NCI-H748 treated with DMSO at 0.1 percent for 48 hours (cell line): Measurements from ENCODE around the gene AGBL4.

Source experiments
- DNase-seq: peaks from one replicate; lab custom pipeline; 2025; lab: John Stamatoyannopoulos, UW

Gene AGBL4

GRCh38 chr1:48765335-48765734, 1258.4 kb downstream of the AGBL4 start:
- DNase-seq, result no peak

- DNase-seq, result no peak
These were observed 1261.8 kb downstream of the AGBL4 start for GRCh38 chr1:48761986-48762385.

- no peak for DNase-seq
These were observed 1262.3 kb downstream of the AGBL4 start for GRCh38 chr1:48761411-48761810.

GRCh38 chr1:48760857-48761256, 1262.9 kb downstream of the AGBL4 start:
- DNase-seq, result no peak

- DNase-seq, result no peak
These were observed 1264.8 kb downstream of the AGBL4 start for GRCh38 chr1:48758976-48759375.

GRCh38 chr1:48757363-48757762, 1266.4 kb downstream of the AGBL4 start:
- no peak for DNase-seq

GRCh38 chr1:48756683-48757316, 1267.0 kb downstream of the AGBL4 start:
- DNase-seq, result no peak

GRCh38 chr1:48753293-48753692, 1270.5 kb downstream of the AGBL4 start:
- DNase-seq, result no peak

GRCh38 chr1:48750109-48750508, 1273.6 kb downstream of the AGBL4 start:
- DNase-seq, result no peak

- no peak for DNase-seq
These were observed 1274.7 kb downstream of the AGBL4 start for GRCh38 chr1:48749068-48749467.

GRCh38 chr1:48746906-48747305, 1276.8 kb downstream of the AGBL4 start:
- no peak for DNase-seq

GRCh38 chr1:48744032-48744431, 1279.7 kb downstream of the AGBL4 start:
- peak; percentile 26 for DNase-seq

- DNase-seq, result no peak
These were observed 1280.3 kb downstream of the AGBL4 start for GRCh38 chr1:48743480-48743879.

GRCh38 chr1:48741380-48741779, 1282.4 kb downstream of the AGBL4 start:
- no peak for DNase-seq

- no peak for DNase-seq
These were observed 1283.1 kb downstream of the AGBL4 start for GRCh38 chr1:48740621-48741020.

- no peak for DNase-seq
These were observed 1284.7 kb downstream of the AGBL4 start for GRCh38 chr1:48739091-48739490.

- no peak for DNase-seq
These were observed 1285.4 kb downstream of the AGBL4 start for GRCh38 chr1:48738356-48738755.

GRCh38 chr1:48735796-48736195, 1288.0 kb downstream of the AGBL4 start:
- DNase-seq, result no peak

GRCh38 chr1:48730164-48730910, 1293.4 kb downstream of the AGBL4 start:
- DNase-seq, result no peak

GRCh38 chr1:48728584-48728983, 1295.2 kb downstream of the AGBL4 start:
- no peak for DNase-seq

GRCh38 chr1:48726557-48727215, 1297.1 kb downstream of the AGBL4 start:
- DNase-seq, result no peak

- no peak for DNase-seq
These were observed 1297.6 kb downstream of the AGBL4 start for GRCh38 chr1:48726139-48726538.

- DNase-seq, result no peak
These were observed 1298.3 kb downstream of the AGBL4 start for GRCh38 chr1:48725341-48726046.
